ENCODE data around the gene CFD.
A peak's percentile ranks its signal among the peaks of the same experiment; 100 is the strongest.

CFD gene

DNA sequence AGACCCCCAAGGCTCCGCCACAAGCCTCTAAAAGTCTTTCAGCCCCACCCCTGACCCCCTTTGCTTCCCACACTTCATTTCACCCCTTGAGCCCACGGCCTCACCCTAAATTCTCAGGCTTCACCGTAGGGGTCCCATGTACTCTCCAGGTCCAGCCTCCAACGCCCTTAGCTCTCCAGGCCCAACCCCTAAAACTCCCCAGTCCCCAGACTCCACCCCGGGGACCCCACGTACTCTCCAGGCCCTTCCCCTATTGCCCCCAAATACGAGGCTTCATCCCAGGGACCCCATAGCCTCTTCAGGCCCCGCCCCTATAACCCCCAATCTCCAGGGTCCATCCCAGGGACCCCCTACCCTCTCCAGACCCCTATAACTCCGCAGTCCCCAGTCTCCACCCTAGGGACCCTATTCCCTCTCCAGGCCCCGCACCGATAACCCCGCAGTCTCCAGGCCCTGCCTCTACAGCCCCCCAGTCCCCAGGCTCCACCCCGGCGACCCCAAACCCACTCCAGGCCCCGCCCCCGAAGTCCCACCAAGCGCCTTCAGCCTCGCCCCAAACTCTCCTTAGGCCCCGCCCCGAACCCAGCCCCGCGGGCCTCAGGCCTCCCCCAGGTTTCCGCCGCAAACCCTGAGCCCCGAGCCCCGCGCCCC lies 32.9 kb downstream of the CFD start:
- no peak for DNase-seq

DNA sequence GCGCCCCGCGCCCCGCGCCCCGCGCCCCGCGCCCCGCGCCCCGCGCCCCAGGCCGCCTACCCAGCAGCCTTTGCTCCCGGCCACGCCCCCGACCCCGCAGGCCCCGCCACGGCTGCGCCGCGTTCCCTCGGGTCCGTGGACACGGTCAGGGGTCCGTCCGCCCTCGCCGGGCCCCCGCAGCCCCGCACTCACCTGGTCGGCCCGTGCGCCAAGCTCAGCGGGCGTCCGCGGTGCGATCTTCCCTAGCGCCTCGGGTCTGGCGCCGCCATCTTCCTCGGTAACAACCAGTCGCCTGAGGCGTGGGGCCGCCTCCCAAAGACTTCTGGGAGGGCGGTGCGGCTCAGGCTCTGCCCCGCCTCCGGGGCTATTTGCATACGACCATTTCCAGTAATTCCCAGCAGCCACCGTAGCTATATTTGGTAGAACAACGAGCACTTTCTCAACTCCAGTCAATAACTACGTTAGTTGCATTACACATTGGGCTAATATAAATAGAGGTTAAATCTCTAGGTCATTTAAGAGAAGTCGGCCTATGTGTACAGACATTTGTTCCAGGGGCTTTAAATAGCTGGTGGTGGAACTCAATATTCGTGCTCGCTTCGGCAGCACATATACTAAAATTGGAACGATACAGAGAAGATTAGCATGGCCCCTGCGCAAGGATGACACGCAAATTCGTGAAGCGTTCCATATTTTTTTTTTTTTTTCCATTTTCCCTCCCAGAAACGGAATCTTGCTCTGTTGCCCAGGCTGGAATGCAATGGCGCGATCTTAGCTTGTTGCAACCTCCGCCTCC lies 33.6 kb downstream of the CFD start, which contains the start of the genes MED16 and RNU6-9:
MED16 (minus strand) TSS at position 294 of the 796 bp plus-strand sequence. CDS start 2,056 bp downstream, outside the sequence.
RNU6-9 (plus strand) TSS at position 591 of the 796 bp plus-strand sequence.
- DNase-seq = peak; percentile 89

DNA sequence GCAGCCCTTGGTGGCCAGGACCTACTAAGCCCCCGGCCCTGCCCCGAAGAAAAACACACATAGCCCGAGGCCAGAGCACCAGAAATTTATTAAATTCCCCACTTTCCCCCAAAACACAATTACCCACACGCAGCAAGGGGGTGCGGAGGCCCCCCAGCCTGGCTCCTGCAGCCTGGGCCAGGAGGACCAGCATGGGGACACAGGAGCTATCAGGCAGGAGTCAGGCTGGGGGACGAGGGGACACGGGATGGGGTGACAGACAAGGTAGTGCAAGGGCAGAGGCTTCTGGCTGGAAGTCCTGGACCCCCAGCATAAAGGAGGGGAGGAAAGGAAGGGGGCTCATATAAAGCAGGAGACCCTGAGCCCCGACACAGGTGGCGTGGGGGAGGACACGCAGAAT lies 37.0 kb downstream of the CFD start:
- DNase-seq = no peak

DNA sequence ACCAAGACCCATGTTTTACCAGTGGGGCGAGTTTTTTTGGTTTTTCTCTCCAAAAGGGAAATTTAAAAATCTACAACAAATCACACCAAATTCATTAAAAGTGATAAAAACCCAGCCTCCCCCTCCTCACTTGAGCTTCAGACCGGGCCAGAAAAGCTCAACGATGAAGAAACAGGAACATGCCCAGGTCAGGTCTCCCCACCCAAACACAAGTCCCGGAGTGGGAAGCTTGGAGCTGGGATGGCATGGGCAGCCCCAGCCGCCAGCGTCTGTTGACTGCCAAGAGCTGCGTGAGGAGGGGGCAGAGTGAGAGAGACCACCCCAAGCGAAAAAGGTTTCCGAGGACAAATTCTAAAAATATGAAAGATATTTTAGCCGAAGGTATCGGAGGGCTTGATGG lies 37.5 kb downstream of the CFD start:
- no peak for DNase-seq

DNA sequence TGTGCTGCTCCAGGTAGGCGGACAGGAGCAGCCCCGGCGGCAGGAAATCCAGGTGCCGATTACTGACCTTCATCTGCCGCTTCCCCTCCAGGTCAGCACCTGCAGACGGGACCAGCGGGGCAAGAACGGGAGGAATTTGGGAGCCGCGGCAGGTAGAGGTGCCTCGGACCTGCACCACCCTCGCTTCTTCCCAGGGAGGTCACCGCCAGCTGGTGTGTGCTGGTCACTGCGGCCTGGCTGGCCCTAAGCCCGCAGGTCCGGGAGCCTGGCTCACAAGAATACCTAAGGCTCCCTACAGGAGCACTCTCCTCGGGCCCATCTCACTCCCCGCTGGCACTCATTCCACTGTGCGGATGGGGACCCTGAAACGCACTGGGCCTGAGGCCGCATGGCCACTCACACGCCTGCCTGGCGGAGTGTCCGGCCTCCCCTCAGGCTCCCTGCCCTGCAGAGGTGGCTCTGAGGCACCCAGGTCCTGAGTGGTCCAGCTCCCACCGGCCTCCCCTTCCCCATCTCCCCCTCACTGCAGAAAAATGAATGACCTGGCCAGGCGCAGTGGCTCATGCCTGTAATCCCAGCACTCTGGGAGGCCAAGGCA lies 38.1 kb downstream of the CFD start:
- no peak for DNase-seq

DNA sequence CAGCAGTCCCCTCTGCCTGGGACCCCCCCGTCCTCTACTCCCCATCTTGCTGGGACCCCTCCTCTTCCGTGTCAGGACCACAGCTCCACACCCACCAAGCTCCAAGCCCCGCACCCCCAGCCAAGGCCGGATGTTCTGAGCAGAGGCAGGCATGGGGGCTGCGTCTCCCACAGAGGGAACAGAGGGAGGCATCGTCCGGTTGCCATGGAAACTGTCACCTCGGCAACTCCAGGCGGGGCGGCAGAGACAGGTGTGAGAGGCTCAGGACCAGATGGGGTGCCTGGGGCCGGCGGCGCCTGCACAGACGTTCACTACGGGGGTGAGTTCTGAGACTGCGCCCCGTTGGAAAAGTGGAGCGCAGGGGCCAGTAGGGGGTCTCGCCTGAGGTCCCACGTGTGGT lies 39.2 kb downstream of the CFD start:
- no peak for DNase-seq

DNA sequence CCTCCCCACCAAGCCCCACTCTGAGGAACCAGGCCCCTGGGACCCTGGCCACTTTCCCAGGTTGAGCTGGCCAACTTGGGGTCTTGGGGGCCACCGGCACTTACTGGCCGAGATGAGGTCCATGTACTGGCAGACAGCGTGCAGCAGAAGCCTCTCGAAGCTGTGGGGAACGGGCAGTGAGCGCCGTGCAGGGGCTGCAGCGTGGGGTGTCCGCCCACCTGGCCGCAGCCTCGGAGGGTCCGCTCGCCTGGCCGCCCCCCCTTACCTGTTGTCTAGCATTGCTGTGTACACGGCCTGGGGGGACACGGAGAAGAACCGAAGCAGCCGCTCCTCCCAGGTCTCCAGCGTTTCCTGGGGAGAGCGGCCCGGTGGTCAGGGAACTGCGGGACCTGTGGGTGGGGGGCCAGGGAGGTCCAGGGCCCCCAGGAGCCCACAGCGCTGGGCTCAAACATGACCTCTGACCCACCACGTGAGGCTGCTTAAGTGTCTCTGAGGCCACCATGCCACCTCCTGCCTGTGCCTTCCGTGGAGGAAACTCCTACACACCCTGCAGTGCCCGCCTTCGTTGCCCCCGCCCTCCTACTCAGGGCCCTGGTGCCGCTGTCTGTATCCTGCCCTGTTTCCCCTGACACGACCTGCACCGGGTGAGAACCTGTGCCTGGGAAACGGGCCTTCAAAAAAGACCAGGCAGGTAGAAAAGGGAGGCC lies 40.0 kb downstream of the CFD start:
- DNase-seq = no peak

DNA sequence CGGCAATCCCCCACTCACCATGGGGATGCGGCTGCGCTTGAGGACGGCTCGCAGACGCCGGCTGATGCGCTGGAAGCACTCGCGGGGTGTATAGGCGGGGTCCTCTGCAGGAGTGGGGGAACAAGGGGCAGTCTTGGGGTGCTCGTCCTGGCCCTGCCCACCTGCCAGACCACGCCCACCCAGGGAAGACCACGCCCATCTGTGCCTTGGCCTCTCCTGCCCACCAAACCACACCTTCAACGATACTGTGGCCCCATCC lies 40.5 kb downstream of the CFD start:
- no peak for DNase-seq

DNA sequence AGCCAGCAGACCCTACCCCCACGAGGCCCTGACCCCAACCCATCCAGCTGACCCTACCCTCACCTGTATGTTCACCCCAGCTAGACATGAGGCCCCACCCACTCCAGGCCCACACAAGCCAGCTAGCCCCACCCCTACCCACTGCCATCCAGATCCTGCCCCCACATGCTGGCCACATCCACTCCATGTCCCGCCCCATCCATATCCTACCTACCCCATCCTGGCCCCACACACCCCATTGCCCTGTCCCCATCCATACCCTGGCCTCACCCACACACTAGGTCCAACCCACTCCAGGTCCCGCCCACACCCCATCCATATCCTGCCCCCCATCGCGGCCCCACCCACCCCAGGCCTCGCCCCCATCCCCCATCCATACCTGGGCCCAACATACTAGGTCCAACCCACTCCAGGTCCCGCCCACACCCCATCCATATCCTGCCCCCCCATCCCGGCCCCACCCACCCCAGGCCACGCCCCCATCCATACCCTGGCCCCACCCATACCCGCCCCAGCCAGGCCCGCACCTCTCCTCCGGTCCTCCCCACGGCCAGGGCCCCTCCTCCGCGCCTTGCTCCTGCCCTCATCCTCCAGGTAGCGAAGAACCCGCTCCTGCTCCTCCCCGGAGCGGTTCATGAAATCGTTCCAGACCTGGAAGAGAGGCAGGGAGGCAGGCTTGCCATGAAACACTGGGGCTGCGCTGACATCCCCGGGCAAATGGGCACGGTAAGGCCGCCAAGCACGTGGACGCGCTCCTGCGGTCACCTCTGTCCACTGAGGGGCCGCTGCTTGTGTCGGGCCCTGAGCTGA lies 41.0 kb downstream of the CFD start:
- DNase-seq = no peak

DNA sequence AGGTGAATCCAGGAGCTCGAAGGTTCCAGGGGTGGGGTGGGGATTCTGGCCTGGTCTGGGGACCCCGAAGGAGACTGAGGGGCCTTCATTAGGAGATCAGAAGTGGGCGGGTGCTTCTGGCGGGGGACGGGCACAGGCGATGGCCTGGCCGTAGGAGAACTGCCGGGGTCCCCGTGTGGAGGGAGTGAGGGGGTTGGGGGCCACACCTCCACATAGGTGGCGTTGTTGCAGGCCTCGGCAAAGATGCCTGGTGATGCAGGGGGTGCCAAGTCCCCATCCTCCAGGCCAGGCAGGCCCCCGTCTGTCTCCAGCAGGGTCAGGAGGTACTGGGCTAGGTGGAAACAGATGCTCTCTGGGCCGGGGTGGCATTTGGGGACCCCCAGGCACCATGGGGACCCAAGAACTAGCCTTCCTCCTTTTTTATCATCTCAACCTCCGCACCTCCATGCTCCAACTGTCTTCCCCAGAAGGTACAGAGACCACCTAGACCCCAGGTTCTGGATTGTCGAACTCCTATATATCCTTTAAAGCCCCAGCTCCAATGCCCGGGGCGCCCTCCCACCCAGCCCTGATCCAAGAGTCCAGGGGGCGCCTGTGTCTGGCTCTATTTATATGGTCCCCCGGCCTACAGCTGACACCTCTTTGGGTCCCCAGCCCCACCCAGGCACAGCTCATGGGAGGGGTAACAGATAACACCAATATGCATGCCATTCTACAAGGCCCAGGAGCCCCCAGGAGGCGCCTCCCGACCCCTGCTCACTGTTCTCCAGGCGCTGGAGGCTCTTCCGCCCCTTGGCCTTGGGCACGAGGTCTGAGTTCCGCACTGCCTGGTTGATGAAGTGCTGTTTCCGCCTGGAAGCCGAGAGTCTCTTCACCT lies 42.0 kb downstream of the CFD start:
- no peak for DNase-seq

DNA sequence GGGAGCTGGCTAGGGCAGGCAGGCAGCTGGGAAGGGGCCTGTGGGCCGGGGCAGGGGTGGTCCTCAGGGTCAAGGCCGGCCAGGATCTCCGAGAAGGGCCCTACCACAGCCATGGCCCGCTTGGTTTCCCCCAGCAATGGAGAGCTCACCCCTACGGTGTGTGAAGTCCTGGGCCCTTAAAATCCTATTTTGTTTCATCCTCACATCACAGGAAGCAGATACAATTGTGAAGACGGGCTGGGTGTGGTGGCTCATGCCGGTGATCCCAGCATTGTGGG lies 42.6 kb downstream of the CFD start:
- no peak for DNase-seq

DNA sequence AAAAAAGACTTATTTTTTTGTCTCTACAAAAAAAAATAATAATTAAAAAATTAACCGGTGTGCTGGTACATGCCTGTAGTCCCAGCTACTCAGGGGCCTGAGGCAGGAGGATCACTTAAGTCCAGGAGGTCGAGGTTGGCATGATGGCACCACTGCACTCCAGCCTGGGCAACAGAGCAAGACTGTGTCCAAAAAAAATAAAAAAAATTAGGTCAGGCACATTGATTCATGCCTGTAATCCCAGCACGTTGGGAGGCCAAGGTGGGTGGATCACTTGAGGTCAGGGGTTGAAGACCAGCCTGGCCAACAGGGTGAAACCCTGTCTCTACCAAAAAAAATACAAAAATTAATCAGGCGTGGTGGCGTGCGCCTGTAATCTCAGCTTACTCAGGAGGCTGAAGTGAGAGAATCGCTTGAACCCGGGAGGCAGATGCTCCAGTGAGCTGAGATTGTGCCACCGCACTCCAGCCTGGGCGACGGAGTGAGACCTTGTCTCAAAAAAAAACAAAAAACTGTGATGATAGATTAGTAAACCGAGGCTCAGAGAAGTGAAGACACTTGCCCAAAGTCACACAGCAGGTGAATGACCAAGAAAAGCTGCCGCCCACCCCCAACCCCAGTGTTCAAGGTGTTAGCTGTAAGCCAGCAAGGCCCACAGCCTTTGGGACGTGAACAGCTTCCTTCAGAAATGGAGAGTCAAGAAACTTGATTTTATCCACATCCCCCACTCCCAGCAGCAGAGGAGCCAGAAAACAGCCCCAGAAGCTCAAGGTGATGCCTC lies 43.2 kb downstream of the CFD start:
- DNase-seq = no peak

DNA sequence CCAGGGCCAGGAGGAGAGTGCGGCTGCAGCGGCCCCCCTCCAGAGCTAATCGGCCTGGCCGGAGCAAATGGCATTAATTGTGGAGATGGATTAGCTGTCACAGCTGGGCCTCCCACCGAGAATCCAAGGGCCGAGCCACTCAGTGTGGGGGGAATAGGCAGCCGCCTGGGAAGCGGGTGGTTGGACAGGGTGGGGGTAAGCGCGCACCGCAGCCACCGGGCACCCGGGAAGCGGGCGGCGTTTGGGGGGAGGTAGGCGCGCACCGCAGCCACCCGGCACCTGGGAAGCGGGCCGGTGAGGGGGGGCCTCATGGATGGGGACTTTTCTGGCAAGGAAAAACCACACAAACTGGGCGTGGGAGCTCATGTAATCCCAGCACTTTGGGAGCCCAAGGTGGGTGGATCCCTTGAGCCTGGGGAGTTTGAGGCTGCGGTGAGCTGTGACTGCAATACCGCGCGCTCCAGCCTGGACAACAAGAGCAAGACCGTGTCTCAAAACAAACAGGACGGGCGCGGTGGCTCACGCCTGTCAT lies 43.9 kb downstream of the CFD start:
- DNase-seq = no peak

DNA sequence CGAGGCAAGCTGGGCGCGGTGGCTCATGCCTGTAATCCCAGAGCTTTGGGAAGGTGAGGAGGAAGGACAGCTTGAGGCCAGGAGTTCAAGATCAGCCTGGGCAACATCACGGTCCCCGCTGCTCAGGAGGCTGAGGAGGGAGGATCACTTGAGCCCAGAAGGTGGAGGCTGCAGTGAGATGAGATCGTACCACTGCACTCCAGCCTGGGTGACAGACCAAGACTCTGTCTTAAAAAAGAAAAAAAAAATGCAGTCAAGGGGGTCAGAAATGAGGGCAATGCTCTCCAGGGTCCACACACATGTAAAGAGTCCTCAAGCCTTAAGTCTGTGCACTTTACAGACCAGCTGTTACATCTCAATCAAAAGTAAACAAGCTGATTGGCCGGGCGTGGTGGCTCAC lies 45.1 kb downstream of the CFD start:
- no peak for DNase-seq

DNA sequence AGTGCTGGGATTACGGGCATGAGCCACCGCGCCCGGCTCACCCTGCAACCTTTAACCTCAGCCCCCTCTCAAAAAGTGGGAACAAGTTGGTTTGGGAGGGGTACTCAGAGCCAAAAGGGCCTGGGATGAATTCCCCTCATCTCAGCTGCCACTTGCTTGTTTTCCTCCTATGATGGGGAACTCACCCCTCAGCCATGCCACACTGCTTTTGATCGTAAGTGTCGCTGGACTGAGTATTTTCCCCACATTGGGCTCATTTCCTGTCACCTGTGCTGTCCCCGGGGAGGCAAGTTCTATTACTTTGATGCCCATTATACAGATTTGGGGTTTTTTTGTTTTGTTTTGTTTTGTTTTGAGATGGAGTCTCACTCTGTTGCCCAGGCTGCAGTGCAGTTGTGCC lies 47.0 kb downstream of the CFD start:
- DNase-seq = no peak

DNA sequence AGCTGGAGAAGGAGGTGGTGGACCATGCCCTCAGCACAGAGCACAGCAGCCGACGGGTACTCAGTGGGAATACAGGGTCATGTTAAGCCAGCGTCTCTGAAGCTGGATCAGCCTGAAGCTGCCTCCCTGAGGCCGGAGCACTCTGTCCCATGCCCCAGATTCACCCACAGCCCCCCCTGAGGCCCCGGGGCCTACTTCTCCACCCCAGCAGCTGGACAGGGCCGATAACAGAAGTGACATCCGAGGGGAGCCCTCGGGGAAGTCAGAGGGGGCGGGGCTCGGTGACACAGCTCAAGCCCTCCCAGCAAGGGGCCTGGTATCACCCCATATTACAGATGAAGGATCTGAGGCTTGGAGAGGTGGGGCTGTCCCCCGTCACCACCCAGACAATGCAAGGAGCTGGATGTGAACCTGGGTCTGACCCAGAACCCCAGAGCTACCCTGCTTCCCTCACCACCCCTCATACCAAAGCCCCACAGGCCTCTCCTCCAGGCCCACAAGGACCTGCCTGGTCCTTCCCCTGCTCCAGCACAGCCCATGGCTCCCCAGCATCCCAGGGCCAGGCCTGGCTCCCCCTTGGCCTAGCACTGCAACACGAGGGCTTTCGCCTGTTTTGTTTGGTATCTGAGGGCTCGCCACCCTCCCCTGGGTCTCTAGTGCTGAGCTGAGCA lies 47.9 kb downstream of the CFD start:
- no peak for DNase-seq

DNA sequence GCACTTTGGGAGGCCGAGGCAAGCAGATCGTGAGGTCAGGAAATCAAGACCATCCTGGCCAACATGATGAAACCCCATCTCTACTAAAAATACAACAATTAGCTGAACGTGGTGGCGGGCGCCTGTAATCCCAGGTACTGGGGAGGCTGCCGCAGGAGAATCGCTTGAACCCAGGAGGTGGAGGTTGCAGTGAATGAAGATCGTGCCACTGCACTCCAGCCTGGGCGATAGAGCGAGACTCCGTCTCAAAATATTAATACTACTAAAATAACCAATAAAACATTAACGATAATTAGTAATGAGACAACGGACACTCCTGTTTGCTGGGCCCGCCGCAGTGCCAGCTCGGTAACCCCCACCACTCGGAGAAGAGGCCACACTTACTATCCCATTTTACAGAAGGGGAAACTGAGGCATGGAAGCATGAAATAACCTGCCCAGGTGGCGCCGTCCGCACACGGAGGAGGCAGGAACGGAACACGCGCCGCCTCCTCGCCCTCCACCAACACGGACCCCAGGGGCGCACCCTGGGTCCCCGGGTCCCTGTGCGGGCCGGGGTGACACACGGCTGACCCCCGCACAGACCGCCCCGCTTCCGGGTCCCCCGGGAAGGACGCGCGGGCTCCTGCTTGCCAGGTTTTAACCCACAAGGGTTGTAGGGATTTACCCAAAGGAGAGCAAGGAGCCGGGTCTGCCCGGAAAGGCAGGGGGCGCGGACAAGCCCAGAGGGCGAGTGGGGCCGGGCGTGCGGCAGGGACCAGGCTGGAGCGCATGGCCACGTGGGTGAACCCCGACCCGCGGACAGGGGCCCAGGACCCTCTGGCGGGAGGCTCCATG lies 52.0 kb downstream of the CFD start:
- DNase-seq = no peak

DNA sequence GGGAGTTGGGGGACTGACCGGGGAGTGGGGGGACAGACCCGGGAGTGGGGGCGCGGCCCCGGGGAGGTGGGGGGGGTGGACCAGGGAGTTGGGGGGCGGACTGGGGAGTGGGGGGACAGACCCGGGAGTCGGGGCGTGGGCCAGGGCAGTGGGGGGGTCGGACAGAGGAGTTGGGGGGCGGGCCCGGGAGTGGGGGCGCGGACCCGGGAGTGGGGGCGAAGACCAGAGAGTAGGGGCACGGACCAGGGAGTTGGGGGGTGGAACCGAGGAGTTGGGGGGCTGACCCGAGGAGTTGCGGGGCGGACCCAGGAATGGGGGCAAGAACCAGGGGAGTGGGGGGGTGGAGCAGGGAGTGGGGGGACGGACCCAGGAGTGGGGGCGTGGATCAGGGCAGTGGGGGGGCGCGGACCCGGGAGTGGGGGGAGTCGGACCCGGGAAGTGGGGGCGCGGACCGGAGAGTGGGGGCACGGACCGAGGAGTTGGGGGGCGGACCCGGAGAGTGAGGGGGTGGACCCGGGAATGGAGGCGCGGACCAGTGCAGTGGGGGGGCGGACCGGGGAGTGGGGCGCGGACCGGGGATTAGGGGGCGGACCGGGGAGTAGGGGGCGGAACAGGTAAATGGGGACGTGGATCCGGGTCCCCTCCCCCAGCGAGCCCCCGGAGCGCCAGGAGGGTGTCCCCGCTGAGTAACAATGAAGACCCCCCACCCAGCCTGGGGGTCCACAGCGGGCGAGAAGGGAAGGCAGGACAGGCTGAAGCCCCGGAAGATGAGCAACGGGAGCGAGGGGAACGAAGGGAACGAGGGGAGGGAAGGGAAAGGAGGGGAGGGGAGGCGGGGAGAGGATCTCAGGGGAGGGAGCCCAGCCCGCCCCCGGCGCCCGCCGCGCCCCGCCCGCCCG lies 53.0 kb downstream of the CFD start:
- no peak for DNase-seq
